Measurements from ENCODE around the gene MTA3. TPM values are rescaled to one million over a fixed set of nuclear protein-coding genes. Genes with fewer than 3 reads are reported as not detected.

The MTA3 gene
- total RNA-seq, 1 donor from 2014 or later: 26.8 TPM

- no peaks in the 10 kb centered on the region for H3K9me3 Mint-ChIP-seq
- no peak overlapping the region for H3K27ac Mint-ChIP-seq
- intact Hi-C loops (cut with micrococcal nuclease): no loop called here
Observed at GRCh38 chr2:42768706-42769256, 200.3 kb downstream of the MTA3 start.

DNA sequence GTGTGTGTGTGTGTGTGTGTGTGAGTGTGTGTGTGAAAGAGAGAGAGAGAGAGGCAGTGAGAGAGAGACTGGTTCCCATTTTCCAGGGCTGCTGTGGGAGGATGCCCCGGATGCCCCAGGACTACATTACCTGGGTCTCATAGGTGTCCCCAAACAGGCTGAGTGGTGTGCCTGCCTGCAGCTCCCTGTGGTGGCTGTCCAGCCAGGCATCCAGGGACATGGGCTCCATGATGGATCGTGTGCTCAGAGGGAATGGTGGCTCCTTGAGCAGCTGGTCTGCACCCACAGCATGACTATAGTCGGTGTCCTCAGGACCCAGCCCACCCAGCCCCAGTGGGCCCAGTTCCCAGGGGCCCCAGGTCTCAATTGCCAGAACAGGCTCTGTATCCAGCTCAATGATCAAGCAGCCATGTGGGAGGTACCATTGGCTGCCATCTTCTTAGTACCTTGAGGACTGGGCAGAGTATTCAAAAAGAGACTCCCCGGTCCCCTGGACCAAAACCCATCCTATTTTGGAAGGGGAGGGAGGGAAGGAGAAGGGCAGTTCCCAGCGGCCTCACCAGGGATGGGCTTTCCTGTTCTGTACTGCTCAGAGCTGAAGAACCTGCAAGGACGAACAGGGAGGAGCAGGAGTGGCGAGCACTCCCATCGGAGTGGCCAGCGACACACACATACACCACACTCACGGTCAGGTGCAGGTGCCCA is 201.3 kb downstream of the MTA3 start:
- intact Hi-C loops (cut with micrococcal nuclease): loop anchor here (5.0 kb wide), 1 partner anchor 257 kb away; no protein-coding TSS in a partner anchor
- CTCF ChIA-PET: interaction anchor here (0.7 kb wide), 1 partner anchor 254 kb away, joined by 3 read pairs; no protein-coding TSS in a partner anchor
- ATAC-seq (ENCODE audit: low read depth): no peak
- H3K4me3 Mint-ChIP-seq: no peak overlapping the region
- no peaks in the 10 kb centered on the region for H3K36me3 Mint-ChIP-seq (ENCODE audit: low read depth)
- no peak for TF ChIP-seq CTCF (IDR thresholded peaks at IDR 0.05)
- H3K27ac Mint-ChIP-seq: no peak overlapping the region
- H3K9me3 Mint-ChIP-seq: no peaks in the 10 kb centered on the region
- no peak for DNase-seq
- no peaks in the 10 kb centered on the region for H3K4me1 Mint-ChIP-seq
- H3K27me3 Mint-ChIP-seq: no peaks in the 10 kb centered on the region
- POLR2A ChIA-PET: no interaction called here

More at GRCh38 chr2:42768706-42769256, 200.3 kb downstream of the MTA3 start:
- no peak overlapping the region for H3K4me3 Mint-ChIP-seq
- ChIA-PET CTCF (no interaction called here), POLR2A (no interaction called here)
- no peaks in the 10 kb centered on the region for H3K27me3 Mint-ChIP-seq
- no peak for DNase-seq
- no peaks in the 10 kb centered on the region for H3K4me1 Mint-ChIP-seq
- TF ChIP-seq CTCF (IDR thresholded peaks at IDR 0.05): no peak
- H3K36me3 Mint-ChIP-seq (ENCODE audit: low read depth): no peaks in the 10 kb centered on the region
- ATAC-seq (ENCODE audit: low read depth): no peak

DNA sequence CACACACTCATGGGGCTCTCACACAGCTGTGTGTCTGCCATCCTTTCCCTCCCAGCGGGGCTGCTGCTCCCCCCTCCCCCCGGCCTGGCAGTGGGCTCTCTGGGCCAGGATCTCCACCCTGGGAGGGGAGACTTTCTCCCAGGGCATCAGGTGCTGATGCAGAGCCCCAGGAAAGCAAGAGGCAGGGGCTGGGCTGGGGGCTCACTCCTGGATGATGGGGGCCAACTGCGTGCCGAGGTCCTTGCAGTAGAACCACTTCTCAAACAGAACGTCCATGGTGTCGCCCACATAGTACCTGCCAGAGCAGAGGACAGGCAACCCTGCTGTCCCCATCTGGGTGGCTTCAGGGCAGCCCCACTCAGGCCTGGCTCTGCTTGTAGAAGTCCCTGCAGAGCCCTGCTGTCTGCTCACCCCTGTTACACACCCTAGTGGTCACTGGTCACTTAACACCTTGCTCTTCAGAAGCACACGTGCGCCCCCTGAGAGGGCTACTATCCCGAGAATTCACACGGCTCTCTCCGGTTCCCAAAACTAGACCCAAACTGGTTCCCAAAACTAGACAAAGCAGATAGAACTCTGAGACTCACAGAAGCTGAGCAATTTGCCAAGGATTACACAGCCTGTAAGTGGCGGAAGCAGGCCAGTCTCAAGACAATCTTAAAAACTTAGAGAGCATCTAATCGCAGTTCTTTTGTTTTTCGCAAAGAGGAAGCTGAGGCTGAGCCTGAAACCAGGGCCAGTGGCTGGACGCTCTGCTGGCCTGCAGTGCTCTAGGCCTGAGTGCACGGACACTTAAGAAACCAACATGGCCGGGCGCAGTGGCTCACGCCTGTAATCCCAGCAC is 202.1 kb downstream of the MTA3 start:
- peaks cover 5% of the 10 kb centered on the region for H3K4me1 Mint-ChIP-seq
- ATAC-seq (ENCODE audit: low read depth) (peak; percentile 69), DNase-seq (no peak)
- no peak for TF ChIP-seq CTCF (IDR thresholded peaks at IDR 0.05)
- H3K9me3 Mint-ChIP-seq: no peaks in the 10 kb centered on the region
- CTCF ChIA-PET: interaction anchor here (0.7 to 0.9 kb wide), 2 partner anchors 16 to 255 kb away, joined by 3 read pairs; no protein-coding TSS in a partner anchor
- H3K27ac Mint-ChIP-seq: no peak overlapping the region
- H3K27me3 Mint-ChIP-seq: no peaks in the 10 kb centered on the region
- no peaks in the 10 kb centered on the region for H3K36me3 Mint-ChIP-seq (ENCODE audit: low read depth)
- POLR2A ChIA-PET: no interaction called here
- no peak overlapping the region for H3K4me3 Mint-ChIP-seq
- intact Hi-C loops (cut with micrococcal nuclease): loop anchor here (5.0 kb wide), 1 partner anchor 258 kb away; no protein-coding TSS in a partner anchor

- POLR2A ChIA-PET: no interaction called here
- no peak for TF ChIP-seq CTCF (IDR thresholded peaks at IDR 0.05)
- intact Hi-C loops (cut with micrococcal nuclease): loop anchor here (5.0 kb wide), 1 partner anchor 259 kb away; no protein-coding TSS in a partner anchor
- DNase-seq (no peak), ATAC-seq (ENCODE audit: low read depth) (no peak)
- no peak overlapping the region for H3K4me3 Mint-ChIP-seq
- H3K27me3 Mint-ChIP-seq: no peaks in the 10 kb centered on the region
- CTCF ChIA-PET: no interaction called here
- H3K9me3 Mint-ChIP-seq: no peaks in the 10 kb centered on the region
- H3K36me3 Mint-ChIP-seq (ENCODE audit: low read depth): no peaks in the 10 kb centered on the region
- H3K27ac Mint-ChIP-seq: no peak overlapping the region
- H3K4me1 Mint-ChIP-seq: peaks cover 10% of the 10 kb centered on the region
Observed at GRCh38 chr2:42771546-42772153, 203.2 kb downstream of the MTA3 start.

Data from activated B cell treated with CpG ODN at 0.5 μM for 24 hours (primary cell).